Measurements from ENCODE around the gene TRPV5. TPM values are rescaled to one million over a fixed set of nuclear protein-coding genes. Genes with fewer than 3 reads are reported as not detected.

Gene TRPV5
- total RNA-seq, 1 donor from 2014 or later = not detected

DNA sequence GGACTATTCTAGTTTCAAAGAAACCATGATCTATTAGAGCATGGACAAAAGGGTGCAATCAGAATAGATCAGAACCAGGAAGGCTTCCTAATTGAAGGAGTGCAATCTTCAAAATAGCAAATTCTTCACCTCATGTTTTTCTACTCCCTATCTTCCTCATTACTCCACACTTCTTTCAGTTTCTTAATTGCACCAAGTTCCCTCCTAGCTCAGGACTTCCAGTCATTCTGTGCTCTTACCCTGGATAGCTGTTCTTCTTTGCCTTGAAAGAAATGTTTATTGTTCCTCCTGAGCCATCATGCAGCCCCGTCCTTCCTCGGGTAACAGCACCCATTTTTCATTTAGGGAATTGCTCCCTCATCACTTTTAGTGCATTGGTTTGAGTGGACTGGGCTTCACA, 23.1 kb downstream of the TRPV5 start:
- no peak for DNase-seq (ENCODE audit: extremely low read depth, low read depth, low spot score)

DNA sequence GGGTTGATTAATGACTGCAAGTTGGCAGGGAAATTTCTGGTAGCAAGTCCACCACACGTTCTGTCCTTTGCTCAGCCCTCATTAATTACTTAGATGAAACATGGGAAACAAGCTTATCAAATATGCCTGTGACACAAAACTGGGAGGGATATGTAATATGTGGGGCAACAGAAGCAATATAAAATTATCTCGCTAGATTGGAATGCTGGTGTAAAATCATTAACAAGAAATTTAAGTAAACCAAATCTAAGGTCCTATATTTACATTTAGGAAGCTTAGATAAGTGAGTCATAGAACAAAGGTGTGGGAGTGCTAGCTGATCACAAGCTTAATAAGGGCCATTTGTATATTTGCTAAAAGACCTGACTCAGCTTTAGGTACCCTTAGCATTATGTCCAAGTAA, 23.5 kb downstream of the TRPV5 start:
- no peak for DNase-seq (ENCODE audit: extremely low read depth, low read depth, low spot score)

DNA sequence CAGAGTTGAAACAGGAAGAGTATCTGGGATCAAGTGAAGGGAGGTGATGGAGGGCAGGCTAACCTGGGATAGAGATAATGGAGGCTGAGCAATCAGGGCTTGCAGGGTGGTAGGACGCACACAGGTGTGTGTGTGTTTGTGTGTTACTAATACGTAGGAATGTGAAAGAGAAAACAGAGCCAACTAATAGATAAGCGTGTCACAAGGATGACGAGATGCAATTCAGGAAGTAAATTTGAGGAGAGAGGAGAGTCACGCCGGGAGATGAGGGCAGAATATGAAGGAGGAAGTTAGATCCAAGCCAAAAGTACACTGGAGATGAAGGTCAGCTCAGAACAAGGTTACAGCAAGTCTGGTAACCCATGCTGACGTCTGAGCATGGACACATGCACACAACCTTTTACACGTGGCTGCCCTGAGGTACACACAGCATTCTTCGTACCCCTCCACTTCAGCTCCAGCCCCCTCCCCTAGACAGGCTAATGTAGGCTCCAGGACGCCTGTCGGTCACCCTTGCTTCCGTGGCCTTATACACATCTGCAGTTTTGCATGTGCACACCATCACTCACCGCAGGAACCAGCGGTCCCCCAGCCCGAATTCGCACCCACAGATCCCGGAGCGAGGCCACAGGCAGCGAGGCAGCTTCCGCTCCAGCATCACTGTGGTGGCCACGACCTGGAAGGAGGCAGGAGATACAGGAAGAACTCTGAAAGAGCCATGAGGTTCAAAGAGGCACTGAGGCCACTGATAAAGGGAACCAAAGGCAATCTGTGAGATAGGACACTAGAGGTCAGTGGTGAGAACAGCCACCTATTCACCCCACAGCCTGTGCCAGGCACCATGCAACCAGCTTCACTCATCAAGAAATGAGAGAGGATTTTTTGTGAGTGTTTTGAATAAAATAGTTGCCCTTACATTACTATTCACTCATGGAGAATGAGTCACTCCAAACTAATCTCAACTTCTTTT, 24.3 kb downstream of the TRPV5 start:
- DNase-seq (ENCODE audit: extremely low read depth, low read depth, low spot score) = no peak

DNA sequence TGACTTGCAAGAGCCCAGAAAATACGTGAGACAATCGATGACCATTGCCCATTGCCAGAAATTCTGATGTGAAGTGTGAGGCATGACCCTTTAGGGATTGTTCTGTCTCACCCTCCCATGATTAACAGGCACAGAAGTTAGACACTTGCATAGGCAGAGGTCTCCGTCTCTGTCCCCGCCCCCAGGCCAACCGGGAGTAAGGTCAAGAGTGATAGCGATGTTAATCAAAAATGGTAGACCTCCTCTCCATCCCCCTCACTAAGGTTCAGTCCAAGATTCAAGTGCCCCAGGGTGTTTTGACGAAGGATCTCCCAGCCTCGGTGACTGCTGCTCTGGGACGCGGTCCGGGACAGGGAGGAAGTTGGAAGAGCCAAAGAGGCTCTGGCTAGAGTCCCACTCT, 25.3 kb downstream of the TRPV5 start:
- no peak for DNase-seq (ENCODE audit: extremely low read depth, low read depth, low spot score)

DNA sequence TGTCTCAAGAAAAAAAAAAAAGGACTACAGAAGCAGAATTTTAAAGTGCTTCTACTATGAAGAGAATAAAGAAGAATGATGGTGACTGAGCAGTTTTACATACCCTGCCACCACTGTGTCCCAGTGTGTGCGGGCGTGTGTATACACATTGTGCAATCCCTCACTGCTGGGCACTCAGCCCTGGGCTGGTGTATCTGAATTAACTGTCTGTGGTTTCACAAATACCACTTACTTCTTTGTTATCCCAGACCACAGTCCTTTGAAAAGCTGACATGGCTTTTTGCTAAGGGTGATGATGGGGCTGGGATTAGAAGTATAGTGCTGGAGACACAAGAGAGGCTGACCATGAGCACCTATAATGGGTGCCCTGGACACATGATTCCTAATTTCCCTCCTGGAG, 26.9 kb downstream of the TRPV5 start:
- DNase-seq (ENCODE audit: extremely low read depth, low read depth, low spot score) = no peak

DNA sequence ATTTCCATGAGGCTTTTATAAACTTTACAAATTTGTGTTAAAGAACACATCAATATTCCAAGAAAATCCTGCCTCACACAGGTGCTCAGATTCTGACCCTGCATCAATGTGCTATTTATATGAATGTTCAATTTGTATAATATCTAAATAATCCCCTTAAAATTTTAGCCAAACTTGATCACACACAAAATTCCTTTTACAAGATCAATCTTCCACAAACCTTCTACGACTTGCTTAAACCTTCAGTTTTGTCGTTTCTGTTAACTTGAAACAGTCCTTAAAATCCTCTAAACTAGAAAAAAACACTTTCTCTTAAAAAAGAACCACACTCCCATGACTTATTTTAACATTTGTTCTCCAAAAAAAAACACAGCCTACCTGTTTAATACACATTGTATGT, 27.8 kb downstream of the TRPV5 start:
- no peak for DNase-seq (ENCODE audit: extremely low read depth, low read depth, low spot score)

DNA sequence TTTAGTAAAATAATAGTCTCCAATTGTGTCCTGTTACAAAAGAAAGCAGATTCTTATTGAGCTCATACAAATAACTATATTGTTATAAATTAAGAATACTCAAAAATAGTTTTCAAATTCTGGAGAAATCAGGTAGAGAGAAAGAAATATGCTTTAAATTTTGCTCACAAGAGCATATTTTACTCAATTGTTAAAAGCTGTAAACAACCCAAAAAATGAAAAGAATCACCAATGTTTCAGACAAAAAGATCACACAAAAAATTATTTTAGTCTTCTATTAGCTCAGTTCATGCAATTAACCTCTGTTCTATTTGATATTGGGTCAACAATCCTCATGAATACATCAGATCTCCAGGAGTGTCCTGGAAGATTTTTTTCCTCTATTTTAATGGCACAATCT, 29.4 kb downstream of the TRPV5 start:
- DNase-seq (ENCODE audit: extremely low read depth, low read depth, low spot score) = no peak

DNA sequence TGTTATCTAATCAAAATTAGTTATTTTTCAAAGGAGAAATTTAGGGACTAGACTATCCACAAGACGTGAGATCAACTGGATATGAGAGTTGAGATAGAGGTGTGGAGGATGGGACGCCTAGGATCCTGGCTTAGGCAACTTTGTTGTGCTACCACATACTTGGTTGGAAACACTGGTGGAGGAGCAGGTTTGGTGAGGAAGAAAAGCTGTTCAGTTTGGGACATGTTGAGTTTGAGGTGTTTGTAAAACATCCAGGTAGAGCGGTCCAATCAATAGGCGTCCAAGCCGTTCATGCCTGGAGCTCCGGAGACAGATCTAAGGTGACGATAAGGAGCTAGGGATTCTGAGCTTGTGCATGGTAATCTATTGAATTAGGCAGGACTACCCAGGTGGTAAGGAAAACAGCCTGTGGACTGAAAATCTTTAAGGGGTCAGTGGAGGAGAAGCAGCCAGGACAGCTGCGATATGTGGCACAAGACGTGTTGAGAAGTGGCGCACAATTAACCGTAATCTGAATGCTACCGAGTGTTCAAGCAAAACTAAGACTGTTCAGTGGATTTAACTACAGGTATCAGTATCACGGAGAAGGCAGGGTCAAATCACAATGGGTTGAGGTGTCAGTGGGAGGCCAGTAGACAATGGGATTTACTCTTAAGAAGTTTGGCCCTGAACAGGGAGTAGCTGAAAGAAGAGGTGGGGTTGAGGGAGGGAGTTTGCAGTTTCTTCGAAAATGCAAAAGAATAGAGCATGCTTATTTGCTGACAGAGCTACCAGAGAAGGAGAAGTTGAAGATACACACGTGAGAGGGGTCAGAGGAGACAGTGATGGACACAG, 31.9 kb downstream of the TRPV5 start:
- DNase-seq (ENCODE audit: extremely low read depth, low read depth, low spot score) = no peak

DNA sequence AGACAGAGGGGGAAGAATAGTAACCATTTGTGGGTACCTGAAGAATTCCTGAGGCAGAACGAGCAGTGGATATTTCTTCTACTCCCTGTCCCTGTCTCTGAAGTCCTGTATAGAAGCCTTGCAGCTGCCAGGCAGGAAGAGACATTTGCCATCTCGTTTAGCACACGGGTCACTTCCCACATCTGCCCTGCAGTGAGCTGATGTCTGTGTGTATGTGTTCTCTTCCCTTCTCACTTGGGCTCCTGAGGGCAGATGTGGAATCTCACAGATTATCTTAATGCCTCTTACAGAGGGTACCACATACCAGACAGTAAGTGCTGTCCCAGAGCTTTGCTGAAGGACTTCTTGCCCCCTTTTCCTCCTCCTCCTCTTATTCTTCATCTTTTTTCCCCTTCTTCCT, 33.9 kb downstream of the TRPV5 start:
- no peak for DNase-seq (ENCODE audit: extremely low read depth, low read depth, low spot score)

DNA sequence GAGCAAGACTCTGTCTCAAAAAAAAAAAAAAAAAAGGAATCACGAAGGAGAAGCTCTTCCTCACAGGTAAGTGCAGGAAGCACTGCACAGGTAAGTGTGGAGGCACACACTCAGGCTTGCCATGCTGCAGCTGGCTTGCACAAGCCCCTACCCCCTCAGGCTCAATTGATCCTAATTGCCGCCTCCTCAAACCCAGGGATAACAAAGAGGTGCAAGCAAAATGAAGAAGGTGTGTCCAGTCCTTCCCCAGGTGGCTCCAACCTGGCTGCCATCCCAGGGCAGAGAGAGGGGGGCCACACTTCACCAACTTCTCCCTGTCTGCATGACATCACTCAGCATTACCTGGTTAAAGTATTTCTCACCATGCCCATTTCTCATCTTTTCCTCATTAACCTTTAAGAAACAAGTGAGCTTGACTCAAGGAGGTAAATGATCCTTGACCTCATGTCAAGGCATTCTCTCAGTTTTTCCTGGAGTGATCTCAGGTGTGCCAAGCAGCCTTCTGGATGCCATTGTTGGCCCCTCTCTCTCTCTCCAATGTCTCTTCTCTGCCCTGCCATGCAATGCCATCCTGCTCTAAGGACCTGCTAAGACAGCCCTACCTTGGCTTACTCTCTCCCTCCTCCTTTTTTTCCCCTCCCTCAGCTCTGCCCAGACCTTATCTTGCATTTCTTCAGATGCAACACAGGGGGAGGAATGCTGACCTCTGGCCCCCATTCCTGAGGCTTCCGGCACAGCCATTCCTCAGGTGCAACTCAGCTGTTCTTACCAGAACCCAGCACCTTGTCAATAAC, 35.0 kb downstream of the TRPV5 start:
- DNase-seq (ENCODE audit: extremely low read depth, low read depth, low spot score) = no peak

DNA sequence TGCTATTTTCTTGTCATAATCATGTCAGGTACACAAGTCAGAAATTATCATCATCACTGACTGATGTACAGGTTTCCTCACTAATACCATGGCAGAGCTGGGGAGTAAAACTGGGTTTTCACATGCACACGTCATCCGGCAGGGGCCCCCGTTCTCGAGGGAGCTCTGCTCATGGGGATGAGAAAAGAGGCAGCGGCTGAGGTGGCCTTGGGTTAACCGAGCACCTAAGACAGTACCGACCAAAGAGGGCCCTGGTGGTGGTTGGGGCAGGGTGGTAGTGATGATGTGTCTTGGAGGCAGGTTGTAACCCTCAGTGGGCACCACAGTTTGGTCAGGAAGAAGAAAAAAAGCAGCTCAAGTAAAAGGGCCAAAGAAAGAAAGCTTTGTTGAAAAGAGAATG, 35.9 kb downstream of the TRPV5 start:
- no peak for DNase-seq (ENCODE audit: extremely low read depth, low read depth, low spot score)

DNA sequence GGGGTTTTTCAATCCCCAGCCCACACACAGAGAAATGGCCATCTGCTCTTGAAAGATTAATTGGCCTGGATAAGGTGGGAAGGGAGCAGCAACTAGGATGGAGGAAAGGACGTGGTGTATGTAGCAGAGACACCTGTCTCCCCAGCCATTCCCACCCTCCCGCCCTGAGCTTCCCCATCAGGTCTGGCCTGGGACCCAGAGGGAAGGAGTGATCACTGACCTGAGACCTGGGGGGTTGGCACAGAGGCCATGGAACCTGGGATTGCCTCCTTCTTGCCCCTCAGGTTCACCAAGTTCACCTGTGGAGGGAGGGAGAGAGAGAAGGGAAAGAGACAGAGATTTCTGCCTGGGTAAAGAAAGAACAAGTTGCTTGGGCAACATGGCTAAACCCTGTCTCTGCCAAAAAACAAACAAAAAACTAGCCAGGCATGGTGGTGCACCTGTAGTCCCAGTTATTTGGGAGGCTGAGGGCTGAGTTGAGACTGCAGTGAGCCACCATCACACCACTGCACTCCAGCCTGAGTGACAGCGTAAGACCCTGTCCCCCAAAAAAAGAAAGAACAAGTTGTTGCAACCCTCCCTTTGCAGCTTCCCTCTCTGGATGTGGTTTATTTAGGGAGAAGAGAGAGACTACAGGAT, 36.7 kb downstream of the TRPV5 start:
- DNase-seq (ENCODE audit: extremely low read depth, low read depth, low spot score) = no peak

DNA sequence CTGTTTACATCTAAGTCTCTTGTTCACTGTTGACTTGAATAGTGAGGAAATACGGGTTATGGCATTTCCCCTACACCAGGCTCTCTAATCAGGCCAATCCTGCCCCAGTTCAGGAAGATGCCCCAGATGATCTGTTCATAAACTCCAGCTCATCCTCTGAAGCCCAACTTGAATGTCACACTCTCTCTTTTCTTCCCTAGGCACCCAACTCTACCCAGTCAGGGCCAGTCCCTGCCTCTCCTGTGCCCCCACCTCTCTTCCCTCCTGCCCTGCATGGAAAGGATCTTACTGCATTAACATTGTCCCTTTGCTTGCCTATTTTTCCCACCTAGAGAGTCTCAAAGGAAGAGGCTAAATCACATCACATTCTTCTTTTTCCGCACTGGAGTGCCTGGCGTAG, 37.4 kb downstream of the TRPV5 start:
- DNase-seq (ENCODE audit: extremely low read depth, low read depth, low spot score) = no peak

DNA sequence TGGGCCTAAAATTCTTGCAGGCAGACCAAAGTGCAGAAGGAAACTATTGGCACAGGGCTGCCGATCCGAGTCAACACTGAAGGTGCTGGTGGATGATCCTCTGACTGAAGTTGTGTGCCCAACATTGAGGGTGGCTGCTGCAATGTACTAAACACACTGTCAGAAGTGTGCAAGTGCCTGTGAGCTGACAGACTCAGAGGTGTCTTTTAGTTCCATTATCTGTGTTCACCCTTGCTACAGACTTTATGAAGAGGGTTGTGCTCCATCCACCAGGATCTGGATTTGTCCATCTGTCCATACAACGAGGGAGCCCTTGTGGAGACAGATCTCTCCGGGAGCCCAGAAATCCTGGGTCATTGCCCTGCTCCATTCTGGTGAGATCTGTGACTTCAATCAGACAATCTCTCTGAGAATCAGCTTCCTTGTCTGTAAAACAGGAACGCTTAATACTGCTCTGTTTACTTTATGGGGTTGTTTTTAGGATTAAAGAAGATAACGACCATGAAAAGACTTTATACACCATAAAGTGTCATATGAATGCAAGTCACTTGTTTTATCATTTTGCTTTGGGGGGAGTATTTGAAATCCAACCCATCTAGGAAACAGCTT, 38.5 kb downstream of the TRPV5 start:
- DNase-seq (ENCODE audit: extremely low read depth, low read depth, low spot score) = no peak

DNA sequence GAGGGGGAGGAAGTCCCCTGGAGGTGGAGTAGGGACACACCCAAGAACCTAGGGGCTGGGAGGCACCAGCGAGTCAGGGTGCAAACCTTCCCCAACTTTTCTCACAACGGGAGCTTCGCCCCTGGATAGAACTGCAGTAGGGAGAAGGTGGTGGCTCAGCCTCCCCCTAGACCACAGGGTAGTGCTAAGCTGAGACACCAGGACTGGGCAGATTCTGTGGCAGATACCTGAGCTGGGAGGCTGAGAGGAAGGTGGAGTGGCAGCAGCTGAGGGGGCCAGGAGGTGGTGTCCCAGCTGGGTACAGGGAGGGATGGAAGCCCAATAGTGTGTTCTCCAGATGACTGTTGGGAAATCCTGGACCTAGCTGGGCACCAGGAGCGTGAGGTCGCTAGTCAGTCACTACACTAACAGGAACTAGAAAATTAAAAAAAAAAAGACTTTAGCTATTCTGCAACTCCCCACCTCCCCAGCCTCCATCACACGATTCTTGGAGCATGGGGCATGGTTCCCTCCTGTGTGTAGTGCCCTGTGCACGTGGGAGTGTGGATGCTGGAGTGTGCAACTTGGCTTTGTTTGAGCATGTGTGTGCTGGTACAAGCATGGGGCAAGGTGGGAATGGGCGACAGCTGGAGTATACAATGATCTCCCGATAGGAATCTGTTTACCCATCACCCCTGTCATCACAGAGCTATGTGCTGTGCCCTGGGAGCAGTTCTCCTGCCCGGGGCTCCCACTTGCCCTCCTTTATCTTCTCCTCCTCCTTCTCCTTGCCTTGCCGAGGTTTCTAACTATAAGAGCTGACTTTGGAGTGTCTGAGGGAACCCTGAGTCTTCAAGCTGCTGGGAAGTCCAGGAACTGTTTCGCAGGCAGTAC, 39.2 kb downstream of the TRPV5 start:
- DNase-seq (ENCODE audit: extremely low read depth, low read depth, low spot score) = no peak

DNA sequence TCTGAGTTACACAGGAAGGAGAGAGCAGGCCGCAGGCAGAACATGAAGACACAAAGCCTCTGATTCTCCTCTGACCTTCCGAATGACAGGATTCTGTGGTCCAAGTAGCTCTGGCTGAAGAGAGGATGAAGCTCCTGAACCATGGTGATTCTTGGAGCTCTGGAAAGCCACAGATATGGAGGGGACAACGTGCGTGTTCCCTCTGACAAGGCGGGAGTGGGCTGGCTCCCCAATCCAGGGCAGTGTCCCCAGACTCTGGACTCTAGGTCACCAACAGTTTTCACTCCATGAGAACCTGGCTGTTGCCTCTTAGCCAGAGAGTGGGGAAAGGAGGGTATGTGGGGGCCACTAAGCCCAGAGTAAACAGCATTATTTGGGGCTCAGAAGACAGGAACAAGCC, 40.6 kb downstream of the TRPV5 start:
- no peak for DNase-seq (ENCODE audit: extremely low read depth, low read depth, low spot score)

DNA sequence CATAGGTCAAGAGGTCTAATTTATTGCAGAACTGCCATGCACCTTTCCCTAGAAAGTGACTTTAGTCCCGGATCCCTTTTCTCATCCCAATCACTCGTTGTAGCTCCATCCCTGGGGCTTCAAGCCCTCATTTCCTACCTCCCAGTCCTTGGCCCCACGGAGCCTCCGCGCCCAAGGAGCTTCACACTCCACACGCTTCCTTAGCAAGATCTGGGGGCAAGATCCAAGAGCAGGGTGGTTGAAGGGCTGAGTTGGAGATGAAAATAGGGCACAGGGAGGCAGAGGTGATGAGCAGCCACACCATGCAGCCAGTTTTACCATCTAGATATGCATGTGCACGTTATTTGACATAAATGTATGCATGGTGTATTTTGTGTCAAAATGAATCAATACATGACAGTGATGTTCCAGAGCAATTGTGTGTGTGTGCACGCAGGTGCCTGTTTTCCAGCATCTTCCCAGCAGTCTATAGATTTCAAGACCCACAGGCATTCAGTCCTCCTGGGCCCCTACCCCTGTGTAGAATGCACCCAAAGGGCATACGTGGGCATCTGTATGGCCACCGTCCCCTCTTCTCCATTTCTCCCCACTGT, 42.0 kb downstream of the TRPV5 start:
- DNase-seq (ENCODE audit: extremely low read depth, low read depth, low spot score) = no peak

DNA sequence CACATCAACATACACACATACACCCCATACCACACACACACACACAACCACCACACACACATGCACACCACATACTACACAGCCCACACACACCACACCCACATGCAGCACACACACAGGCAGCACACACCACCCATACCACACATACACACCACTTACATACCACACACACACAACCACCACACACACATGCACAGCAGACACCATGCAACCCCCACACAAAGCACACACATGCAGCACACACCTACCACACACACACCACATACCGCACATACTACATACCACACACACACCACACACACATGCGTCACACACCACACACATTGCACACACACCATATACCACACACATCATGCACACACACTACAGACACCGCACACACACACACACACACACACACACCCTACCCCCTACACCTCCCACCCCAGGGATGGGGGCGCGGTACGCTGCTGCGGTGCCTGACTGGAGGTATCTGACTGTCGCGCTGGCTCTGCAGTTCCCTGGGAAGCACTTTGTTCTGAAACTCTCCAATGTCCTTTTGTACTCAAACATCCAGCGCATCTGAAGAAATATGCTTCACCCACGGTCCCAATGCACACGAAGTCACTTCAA, 42.6 kb downstream of the TRPV5 start:
- no peak for DNase-seq (ENCODE audit: extremely low read depth, low read depth, low spot score)

Data from glomerular endothelial cell (primary cell).